GM20000 (cell line): ENCODE measurements around the gene D2HGDH.

Source experiments
- DNase-seq: peaks from one replicate; pipeline ENCODE4 v3.0.0; 2012; ENCODE audit warnings: low spot score
- CTCF ChIP-seq: IDR thresholded peaks from 2 replicates; pipeline ENCODE4 v1.5.1; 2012; ENCODE audit warnings: mild to moderate bottlenecking, control low read depth; ENCODE audit errors: extremely low read depth, missing control alignments

D2HGDH gene

GRCh38 chr2:241795021-241795999 is 60.9 kb downstream of the D2HGDH start:
- DNase-seq: no peak
- no peak for TF ChIP-seq CTCF

DNA sequence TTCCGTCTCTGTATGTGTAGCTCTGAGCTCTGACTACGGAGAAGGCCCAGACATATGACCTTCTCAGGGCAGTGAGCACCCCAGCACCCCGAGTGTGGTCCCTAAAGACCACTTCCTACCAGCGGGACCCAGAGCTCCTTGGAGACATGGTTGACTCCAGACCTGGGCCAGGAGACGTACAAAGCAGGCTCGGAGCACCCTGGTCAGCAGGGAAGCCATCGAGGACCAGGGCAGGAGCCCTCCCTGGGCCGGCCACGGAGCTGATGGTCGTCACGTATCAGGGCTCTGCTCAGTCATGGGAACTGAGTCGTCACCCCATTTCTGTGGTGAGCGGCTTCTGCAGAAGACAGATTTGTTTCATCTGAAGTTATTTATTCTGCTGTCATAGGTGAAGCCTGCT is 61.8 kb downstream of the D2HGDH start:
- TF ChIP-seq CTCF: no peak

DNA sequence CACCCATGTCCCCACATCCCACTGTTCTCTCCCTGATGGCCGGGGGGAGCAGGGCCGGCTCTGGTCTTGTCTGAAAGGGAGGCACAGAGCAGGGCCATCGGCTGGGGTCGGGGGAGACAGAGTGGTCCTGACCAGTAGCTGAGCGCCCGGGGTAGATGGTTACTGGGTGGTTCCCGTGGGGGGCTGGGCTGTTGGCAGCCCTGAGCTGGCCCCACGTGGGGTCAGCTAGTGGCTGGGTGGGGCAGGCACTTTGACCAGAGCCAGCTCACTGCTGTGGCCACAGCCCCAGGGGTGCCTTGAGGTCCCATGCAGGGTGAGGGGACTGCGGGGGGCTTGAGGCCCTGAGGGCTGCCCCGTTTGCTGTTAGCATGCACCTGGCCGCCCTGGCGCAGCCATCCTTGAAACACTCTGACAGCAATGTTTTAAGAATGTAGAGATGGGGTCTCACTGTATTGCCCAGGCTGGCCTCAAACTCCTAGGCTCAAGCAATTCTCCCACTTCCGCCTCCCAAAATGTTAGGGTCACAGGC is 62.2 kb downstream of the D2HGDH start:
- DNase-seq: peak; percentile 11
- no peak for TF ChIP-seq CTCF

More for the DNA sequence above, 61.8 kb downstream of the D2HGDH start:
- DNase-seq: no peak

- TF ChIP-seq CTCF: no peak
- peak; percentile 21 for DNase-seq
These were observed 63.1 kb downstream of the D2HGDH start for GRCh38 chr2:241797441-241798080.

- no peak for TF ChIP-seq CTCF
- DNase-seq: peak; percentile 12
These were observed 63.7 kb downstream of the D2HGDH start for GRCh38 chr2:241798081-241798630.

DNA sequence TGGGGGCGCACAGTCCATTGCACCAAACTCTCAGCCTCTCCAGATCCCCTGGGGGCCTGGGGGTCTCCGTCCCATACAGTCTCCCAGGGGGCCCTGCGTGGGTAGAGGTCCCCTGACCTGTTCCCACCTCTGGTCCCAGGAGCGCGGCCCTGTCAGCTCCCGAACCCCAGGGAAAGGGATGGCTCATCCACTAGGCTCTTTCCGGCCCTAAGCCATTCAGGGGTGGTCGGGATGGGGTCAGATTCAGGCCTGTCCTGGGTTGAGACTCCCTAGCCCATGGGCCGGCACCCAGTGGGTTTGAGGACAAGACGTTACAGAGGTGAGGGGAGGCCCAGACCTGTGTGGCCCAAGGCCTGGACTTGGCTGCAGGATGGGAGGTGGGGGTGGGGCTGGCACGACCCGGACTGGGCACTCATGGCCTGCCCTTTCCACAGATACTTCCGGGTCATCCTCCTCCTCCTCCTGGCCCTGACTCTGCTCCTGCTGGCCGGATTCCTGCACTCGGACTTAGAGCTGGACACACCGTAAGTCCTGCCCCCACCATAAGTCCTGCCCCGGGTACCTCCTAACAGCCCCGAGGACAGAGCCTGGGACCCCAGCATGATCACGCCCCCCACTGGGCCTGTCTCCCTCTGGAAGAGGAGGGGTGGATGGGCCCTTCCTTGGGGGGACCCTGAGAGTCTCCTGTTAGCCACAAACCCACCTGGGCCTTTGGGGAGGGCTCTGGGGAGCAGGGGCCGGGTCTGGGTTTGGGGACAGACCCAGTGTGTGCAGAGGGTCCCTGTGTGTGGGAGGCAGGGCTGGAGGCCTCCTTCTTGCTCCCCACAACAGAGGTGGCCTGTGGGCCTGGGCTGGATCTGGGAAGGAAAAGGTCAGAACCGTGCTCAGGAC is 64.4 kb downstream of the D2HGDH start:
- DNase-seq: peak; percentile 19

More for the DNA sequence above, 64.4 kb downstream of the D2HGDH start:
- TF ChIP-seq CTCF: no peak
